GM19372 (cell line): ENCODE measurements around the gene MEGF8.

Source experiments
- ATAC-seq: cut with Tn5 transposase; IDR thresholded peaks from one replicate; pipeline ENCODE4 v1.9.1; 2021; ENCODE audit warnings: mild to moderate bottlenecking, low read depth, moderate library complexity; ENCODE audit not compliant: unreplicated experiment

Gene MEGF8

DNA sequence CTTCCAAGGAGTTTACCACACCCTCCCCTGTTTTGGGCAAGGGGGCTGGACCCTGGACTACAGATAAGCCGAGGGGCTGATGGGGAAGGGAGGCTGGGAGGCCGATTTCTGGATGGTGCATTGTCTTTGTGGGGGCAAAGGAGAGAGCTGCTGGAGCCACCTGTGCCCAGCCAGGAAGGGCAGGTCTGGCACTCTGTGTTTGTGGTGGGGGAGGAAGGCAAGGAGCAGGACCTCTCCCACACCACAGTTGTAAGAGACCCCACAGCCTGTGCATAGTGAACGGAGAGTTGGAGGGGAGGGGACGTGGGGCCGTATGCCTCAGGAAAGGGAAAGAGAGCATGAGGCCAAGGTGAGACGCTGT is 39.5 kb upstream of the MEGF8 start:
- ATAC-seq = no peak

DNA sequence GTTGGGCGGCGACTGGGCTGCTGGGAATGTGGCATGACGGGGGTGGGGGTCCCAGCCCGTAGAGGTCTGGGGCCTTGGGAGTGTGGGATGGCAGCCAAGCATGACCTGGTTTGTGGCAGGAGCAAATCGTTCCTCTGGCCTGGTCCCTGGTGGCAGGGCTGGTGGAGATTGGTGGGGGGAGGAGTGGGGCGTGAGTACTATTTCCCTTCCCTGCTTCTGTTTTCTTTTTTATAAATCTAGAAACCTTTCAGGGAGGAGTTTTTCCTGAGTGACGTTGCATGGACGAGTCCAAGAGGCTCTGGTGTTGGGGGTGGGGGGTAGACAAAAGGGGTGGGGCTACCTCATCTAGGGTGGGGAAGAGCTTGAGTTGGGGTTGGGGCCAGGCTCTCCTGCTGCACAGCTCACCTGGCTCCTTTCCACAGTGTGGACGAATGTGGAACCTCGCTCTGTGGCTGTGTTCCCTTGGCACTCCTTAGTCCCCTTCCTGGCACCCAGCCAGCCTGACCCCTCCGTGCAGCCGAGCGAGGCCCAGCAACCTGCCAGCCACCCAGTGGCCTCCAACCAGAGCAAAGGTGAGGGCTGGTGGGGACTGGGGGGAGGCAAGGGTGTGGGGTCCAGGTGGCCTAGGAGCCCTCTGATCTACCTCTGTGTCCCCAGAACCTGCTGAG is 39.0 kb upstream of the MEGF8 start:
- ATAC-seq = no peak

DNA sequence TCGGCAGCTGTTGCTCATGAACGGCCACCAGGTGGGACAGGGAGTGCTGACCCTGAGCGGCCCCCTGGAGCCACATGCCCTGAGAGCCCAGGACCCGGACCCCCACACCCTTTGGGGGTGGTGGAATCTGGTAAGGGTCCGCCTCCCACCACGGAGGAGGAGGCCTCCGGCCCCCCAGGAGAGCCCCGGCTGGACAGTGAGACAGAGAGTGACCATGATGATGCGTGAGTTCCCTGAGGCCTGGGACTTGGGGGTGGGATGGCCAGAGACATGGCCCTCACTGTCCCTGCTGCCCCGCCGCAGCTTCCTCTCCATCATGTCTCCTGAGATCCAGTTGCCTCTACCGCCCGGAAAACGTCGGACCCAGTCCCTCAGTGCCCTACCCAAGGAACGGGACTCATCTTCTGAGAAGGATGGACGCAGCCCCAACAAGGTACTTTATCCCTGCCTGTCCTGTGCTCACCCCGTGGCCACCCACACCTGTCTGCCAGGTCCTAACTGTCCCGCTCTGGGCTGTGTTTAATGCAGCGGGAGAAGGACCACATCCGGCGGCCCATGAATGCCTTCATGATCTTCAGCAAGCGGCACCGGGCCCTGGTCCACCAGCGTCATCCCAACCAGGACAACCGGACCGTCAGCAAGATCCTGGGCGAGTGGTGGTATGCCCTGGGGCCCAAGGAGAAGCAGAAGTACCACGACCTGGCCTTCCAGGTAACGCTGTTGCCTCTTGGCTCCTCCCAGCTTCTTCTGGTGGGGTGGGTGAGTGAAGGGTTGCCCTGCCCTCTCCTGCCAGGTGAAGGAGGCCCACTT is 38.2 kb upstream of the MEGF8 start:
- no peak for ATAC-seq

DNA sequence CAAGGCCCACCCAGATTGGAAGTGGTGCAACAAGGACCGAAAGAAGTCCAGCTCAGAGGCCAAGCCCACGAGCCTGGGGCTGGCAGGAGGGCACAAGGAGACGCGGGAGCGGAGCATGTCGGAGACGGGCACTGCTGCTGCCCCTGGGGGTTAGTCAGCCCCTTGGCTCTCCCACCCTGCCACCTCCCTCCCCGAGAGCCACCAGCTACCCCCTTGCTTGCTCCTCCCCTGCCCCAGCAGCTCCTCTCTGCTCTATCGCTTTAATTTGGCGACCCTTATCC is 37.7 kb upstream of the MEGF8 start:
- ATAC-seq = no peak

DNA sequence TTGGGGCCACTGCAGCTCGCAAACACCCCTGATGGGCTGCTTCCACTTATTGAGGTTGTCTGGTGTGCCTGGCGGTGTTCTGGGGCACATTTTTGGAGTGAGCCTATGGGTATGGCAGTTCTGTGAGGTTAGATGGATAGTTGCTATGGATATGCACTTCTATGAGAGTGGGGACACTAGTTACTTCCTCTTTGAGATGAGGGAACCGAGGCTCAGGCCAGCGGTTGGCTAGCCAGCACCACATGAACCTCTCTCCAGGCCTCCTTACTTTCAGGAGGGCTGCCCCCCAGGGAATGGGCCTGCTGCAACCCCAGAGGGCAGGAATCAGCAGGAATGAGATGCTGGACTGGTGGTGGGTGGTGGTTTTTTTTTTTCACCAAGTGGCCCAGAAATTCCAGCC is 37.0 kb upstream of the MEGF8 start:
- ATAC-seq = no peak

DNA sequence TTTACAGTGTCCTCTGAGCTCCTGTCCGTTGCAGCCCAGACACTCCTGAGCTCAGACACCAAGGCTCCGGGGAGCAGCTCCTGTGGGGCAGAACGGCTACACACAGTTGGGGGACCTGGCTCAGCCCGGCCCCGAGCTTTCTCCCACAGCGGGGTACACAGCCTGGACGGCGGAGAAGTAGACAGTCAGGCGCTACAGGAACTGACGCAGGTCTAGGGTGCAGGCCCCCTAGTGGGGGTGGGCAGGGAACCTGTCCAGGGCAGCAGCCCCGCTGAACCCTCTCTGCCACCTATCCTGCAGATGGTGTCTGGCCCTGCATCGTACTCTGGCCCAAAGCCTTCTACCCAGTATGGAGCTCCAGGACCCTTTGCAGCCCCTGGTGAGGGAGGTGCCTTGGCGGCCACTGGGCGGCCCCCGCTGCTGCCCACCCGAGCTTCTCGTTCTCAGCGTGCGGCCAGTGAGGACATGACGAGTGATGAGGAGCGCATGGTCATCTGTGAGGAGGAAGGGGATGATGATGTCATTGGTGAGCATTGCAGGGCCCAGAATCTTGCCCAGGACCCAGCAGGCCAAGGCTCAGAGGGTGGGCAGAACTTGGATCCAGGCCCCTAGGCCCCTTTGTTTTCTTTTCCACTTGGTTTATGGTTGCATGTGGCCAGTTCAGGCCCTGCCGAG is 36.4 kb upstream of the MEGF8 start:
- no peak for ATAC-seq

DNA sequence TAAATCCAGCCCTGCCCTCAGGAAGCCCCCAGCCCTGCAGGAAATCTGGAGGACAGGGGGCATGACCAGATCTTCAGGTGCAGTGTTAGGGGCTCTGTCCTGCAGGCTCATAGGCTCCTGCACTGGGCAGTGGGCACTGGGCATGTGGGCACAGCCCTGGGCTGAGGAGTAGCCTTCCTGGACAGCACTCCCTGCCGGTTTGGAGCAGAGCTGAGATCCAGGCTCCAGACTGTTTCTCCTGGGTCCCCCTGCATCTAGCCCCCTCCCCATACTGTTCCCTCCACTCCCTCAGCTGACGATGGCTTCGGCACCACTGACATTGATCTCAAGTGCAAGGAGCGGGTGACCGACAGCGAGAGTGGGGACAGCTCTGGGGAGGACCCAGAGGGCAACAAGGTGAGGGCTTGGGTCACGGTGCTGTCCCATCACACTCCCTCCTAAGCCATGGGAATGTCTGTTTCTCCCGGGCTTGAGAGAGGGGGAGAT is 35.8 kb upstream of the MEGF8 start:
- no peak for ATAC-seq

DNA sequence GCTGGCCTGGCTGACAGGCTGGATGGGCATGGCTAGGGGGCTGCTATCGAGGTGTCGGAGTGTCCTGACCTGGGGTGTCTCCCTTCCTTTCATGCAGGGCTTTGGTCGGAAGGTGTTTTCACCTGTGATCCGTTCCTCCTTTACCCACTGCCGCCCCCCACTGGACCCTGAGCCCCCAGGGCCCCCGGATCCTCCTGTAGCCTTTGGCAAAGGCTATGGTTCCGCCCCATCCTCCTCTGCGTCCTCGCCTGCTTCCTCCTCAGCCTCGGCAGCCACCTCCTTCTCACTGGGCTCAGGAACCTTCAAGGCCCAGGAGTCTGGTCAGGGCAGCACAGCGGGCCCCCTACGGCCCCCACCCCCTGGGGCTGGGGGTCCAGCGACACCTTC is 35.3 kb upstream of the MEGF8 start:
- ATAC-seq = no peak

DNA sequence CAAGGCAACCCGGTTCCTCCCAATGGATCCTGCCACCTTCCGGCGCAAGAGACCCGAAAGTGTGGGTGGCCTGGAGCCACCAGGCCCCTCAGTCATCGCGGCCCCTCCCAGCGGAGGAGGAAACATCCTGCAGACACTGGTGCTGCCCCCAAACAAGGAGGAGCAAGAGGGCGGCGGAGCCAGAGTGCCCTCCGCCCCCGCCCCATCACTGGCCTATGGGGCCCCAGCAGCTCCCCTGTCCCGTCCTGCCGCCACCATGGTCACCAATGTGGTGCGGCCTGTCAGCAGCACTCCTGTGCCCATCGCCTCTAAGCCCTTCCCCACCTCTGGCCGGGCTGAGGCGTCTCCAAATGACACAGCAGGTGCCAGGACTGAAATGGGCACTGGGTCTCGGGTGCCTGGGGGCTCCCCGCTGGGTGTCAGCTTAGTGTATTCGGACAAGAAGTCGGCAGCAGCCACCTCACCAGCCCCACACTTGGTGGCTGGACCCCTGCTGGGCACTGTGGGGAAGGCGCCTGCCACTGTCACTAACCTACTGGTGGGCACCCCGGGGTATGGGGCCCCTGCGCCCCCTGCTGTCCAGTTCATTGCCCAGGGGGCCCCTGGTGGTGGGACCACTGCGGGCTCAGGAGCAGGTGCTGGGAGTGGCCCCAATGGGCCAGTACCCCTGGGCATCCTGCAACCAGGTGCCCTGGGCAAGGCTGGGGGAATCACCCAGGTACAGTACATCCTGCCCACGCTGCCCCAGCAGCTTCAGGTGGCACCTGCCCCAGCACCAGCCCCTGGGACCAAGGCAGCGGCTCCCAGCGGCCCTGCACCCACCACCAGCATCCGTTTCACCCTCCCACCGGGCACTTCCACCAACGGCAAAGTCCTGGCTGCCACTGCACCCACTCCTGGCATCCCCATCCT is 34.7 kb upstream of the MEGF8 start:
- no peak for ATAC-seq

DNA sequence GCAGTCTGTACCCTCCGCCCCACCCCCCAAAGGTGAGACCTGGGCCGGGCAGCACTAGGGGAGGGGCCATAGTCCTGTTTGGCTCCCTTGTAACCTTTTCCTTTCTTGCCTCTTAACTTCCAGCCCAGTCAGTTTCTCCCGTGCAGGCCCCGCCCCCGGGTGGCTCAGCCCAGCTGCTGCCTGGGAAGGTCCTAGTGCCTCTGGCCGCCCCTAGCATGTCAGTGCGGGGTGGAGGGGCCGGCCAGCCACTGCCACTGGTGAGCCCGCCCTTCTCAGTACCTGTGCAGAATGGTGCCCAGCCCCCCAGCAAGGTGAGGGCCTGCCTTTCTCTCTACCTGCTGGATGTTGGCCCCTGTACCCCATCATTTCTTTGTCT is 34.0 kb upstream of the MEGF8 start:
- ATAC-seq = no peak

DNA sequence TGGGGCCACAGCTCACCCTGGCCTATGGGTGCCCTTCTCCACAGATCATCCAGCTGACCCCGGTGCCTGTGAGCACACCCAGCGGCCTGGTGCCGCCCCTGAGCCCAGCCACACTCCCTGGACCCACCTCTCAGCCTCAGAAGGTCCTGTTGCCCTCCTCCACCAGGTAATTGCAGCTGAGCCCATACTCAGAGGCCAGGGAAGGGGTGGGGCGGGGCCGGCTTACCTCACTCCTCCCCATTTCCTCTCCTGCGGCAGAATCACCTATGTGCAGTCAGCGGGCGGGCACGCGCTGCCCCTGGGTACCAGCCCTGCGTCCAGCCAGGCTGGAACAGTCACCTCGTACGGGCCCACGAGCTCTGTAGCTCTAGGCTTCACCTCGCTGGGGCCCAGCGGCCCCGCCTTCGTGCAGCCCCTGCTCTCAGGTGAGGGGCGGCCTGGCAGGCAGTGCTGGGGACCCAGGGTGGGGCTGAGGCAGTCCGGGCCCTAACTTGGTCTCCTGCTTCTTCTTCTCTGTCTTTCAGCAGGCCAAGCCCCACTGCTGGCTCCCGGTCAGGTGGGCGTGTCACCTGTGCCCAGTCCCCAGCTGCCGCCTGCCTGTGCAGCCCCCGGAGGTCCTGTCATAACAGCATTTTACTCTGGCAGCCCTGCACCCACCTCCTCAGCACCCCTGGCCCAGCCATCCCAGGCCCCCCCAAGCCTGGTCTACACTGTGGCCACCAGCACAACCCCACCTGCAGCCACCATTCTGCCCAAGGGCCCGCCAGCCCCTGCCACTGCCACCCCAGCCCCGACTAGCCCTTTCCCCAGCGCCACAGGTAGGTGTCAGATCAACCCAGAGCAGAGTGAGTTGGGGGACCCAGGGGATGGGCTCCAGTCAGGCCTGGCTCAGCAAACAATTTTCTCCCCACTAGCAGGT is 33.1 kb upstream of the MEGF8 start:
- no peak for ATAC-seq

DNA sequence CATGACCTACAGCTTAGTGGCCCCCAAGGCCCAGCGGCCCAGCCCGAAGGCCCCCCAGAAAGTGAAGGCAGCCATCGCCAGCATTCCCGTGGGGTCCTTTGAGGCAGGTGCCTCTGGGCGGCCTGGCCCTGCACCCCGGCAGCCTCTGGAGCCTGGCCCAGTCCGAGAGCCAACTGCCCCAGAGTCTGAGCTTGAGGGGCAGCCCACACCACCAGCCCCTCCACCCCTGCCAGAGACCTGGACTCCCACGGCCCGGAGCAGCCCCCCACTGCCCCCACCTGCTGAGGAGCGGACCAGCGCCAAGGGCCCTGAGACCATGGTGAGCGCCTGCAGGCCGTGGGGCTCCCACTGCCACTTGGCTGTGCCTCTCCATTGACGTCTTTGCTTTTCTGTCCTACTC is 32.5 kb upstream of the MEGF8 start:
- ATAC-seq = no peak

DNA sequence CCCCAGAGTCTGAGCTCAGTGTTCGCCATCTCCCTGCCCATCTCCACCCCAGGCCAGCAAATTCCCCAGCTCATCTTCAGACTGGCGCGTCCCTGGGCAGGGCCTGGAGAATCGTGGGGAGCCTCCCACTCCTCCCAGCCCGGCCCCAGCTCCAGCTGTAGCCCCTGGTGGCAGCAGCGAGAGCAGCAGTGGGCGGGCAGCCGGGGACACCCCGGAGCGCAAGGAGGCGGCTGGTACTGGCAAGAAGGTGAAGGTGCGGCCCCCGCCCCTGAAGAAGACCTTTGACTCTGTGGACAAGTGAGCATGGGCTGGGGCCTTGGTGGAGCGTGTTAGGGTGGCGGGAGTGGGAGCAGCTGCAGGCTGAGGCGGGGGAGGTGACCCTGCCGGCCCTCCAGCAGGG is 31.9 kb upstream of the MEGF8 start:
- no peak for ATAC-seq

DNA sequence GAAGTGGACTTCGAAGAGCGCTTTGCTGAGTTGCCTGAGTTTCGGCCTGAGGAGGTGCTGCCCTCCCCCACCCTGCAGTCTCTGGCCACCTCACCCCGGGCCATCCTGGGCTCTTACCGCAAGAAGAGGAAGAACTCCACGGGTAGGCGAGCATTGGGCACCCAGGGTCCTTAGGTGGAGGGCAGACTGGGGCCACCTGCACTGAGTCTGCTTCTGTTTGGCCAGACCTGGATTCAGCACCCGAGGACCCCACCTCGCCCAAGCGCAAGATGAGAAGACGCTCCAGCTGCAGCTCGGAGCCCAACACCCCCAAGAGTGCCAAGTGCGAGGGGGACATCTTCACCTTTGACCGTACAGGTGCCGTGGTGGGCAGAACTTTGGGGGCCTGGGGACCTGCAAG is 31.5 kb upstream of the MEGF8 start:
- ATAC-seq = no peak

DNA sequence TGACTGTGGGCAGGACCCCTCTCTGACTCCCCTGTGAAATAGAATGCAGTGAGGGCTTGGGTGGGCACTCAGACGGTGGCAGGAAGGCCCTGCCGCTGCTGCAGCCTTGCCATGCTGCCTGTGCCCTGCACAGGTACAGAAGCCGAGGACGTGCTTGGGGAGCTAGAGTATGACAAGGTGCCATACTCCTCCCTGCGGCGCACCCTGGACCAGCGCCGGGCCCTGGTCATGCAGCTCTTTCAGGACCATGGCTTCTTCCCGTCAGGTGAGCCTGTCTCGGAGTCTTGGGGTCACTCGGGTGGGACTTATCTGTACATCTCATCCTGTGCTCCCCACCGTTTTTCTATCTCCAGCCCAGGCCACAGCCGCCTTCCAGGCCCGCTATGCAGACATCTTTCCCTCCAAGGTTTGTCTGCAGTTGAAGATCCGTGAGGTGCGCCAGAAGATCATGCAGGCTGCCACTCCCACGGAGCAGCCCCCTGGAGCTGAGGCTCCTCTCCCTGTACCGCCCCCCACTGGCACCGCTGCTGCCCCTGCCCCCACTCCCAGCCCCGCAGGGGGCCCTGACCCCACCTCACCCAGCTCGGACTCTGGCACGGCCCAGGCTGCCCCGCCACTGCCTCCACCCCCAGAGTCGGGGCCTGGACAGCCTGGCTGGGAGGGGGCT is 30.8 kb upstream of the MEGF8 start:
- no peak for ATAC-seq

DNA sequence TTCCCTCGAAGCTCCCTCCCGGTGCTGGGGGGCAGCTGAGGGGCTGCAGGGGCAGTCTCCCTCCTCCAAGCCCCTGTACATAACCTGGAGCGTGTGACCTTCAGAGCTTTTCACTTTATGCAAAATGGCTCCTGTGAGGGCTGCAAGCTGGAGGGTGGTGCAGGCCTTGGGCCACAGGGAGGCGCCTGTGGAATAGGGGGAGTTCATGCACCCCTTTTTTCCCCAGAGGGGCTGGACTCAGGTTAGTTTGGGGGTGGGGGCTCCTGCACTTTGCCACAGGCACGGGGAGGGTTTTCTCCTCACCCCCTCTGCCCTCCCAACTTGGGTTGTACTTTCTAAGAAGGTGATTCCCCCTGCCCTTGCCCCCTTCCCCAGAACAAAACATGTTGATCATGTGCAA is 30.1 kb upstream of the MEGF8 start:
- ATAC-seq = no peak

DNA sequence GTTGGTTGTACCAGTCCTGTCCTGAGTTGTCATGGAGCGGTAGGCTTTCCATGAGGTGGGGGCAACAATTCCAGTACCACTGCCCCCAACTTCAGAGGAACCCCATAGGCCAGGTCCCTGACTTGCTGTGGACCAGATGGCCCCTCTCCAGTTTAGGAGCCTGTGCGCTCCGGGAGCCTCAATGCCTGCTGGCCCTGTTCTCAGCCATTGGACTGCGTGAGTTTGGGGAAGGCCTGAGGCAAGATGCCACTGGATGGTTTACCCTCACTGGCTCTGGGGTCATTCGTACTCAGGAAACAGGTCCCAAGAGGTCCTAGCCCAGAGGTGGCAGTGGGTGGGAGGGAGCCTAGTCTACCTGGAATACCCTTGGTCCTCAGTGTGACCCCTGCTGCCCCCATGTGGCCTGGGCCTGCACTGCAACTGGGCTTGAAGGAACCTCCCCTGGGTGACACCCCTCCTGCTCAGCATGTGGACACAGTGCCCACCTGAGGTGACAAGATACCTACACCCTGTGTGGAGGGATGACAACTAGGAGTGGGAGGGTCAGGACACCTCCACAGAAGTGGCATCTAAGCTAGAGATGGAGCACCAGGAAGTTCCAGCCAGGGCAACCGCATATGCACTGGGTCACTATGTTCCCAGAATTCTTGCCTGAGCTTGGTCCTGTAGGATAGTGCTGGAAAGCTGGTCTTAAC is 29.5 kb upstream of the MEGF8 start:
- no peak for ATAC-seq

DNA sequence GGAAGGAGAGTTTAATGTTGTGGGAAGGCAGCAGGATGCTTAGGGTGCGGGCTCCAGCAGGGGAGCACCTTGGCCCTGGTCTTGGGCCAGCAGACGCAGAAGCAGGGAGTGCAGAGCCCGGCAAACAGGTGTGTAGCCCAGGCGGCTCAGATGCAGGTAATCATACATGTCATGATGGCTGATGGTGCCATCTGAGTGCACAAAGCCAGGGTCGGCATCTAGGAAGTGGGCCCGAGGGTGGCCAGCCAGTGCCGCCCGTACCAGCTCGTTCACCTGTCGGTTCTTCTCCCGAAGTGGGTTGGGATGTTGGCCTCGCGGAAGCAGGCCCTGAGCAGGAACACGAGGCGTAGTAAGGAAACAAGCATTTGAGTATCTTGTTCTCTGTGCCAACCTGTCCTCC is 28.4 kb upstream of the MEGF8 start:
- ATAC-seq = no peak
